ENCODE measurements around the gene SIAH3.

GRCh38 chr13:45873491-45874325, 22.2 kb upstream of the SIAH3 start:
- no peak for TF ChIP-seq MAFK (IDR thresholded peaks at IDR 0.05; ENCODE audit: low read length)
- no peak for TF ChIP-seq POLR2A (conservative IDR thresholded peaks at IDR 0.05)
- TF ChIP-seq CTCF (IDR thresholded peaks at IDR 0.05 in 2 of 3, conservative IDR thresholded peaks at IDR 0.05 in 1 of 3; ENCODE audit: insufficient read depth in 2 of 3, low read depth in 1 of 3, low read length in 3 of 3) = no peak
- no peak for TF ChIP-seq CLOCK (CRISPR knock-in tag; IDR thresholded peaks at IDR 0.05; ENCODE audit: borderline replicate concordance)
- TF ChIP-seq PHF8 (IDR thresholded peaks at IDR 0.05; ENCODE audit: borderline replicate concordance, low read length) = no peak
- TF ChIP-seq ZBTB40 (IDR thresholded peaks at IDR 0.05) = no peak
- TF ChIP-seq ZBTB40 (CRISPR knock-in tag; IDR thresholded peaks at IDR 0.05) = no peak
